ENCODE measurements around the gene DMRT1.
A peak's percentile ranks its signal among the peaks of the same experiment; 100 is the strongest.

The DMRT1 gene

DNA sequence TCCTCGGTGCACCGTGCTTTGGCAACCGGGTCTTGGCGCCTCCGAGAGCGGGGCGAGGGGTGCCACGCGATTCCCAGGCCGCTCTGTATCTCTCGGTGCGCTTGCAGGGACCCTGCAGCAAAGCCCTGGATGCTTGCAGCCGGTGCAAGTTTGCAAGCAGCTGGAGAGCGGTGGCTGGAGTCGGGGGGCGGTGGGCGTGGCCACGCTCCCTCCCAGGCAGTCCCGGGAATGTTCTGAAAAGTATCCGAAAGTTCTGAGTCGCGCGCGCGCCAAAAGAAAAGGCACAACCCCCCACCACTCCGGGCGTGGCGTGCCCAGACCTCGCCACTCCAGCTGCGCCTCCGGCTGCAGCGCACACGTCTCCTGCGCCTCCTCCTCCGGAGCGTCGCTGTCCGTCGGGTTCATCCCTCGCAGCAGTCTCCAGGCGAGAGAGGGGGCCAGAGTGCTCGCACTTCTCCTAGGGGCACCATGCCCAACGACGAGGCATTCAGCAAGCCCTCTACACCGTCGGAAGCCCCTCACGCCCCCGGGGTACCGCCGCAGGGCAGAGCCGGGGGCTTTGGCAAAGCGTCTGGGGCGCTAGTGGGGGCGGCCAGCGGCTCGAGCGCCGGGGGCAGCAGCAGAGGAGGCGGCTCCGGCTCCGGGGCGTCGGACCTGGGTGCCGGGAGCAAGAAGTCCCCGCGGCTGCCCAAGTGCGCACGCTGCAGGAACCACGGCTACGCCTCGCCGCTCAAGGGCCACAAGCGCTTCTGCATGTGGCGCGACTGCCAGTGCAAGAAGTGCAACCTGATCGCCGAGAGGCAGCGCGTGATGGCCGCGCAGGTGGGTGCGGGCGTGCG is at the start of gene DMRT1:
Gene DMRT1 (plus strand): TSS at position 327 of the 839 bp plus-strand sequence. CDS start 142 bp downstream, at position 469.
- peaks cover 44% of the 10 kb centered on the region for H3K27me3 ChIP-seq
- H3K4me3 ChIP-seq: peak within 1 kb of the TSS; percentile 31; the same call in 1 of the 2 replicates
- no peak within 1 kb of the TSS for H3K9ac ChIP-seq
- H3K4me2 ChIP-seq: peak within 1 kb of the TSS; percentile 65
- H3K27ac ChIP-seq: no peak within 1 kb of the TSS
- peaks cover 9% of the 10 kb centered on the region for H3K4me1 ChIP-seq
- 0 out of 2 replicates have a peak, but pooled peaks cover 6% of the 10 kb centered on the region for H4K20me1 ChIP-seq
- no peak for TF ChIP-seq Cebpa-rat (IDR thresholded peaks at IDR 0.05)
- H3K36me3 ChIP-seq: no peaks in the 10 kb centered on the region
- H3K9me3 ChIP-seq: peaks cover 18% of the 10 kb centered on the region

DNA sequence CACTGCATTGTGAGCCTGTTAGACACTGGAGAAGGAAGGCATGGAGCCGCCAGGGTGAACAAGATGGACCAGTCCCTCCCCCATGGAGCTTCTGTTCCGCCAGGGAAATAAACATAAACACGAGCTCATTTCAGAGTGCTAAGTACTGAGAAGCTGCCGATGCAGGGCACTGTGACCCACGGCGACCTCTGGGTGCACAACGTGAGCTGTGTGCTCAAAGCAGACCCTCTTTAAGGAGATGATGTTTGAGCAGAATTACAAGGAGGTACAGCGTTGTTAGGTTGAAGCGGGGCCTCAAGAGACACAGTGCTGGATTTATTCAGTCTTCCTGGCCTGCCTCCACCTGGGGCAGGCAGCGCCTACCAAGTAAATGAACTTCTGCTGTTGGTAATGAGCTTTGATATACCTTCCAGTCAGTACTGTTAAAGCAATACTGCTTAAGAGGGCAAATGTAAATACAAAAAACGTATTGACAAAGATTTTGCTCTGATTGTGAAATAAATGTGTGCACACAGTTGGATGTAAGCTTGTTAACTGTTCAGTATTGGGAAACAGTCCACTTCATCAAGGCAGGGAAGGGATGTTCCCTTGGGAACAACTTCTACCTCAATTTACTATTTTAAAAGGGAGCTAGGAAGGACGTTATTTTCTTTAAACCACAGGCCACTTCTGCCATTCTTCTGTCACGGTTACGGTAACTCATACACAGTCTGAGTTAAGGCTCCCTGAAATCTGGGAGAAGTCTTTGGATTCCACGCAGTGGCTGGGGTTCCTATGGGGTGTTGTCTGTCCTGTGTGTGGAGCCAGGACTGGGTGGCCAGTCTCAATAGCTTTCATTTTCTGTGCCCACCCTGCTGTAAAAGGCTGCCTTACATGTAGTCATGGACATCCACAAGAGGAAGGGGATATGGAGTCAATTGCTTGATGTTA is 48.9 kb upstream of the DMRT1 start:
- peaks cover 11% of the 10 kb centered on the region; the same call in 1 of the 2 replicates for H3K4me1 ChIP-seq
- no peak for TF ChIP-seq Cebpa-rat (IDR thresholded peaks at IDR 0.05)
- no peaks in the 10 kb centered on the region for H3K9me3 ChIP-seq
- no peaks in the 10 kb centered on the region for H4K20me1 ChIP-seq
- H3K4me2 ChIP-seq: peak overlapping the region; percentile 18; the same call in 1 of the 2 replicates
- H3K27ac ChIP-seq: no peak overlapping the region
- no peak overlapping the region for H3K4me3 ChIP-seq
- no peaks in the 10 kb centered on the region for H3K27me3 ChIP-seq
- no peak overlapping the region for H3K9ac ChIP-seq
- H3K36me3 ChIP-seq: no peaks in the 10 kb centered on the region

DNA sequence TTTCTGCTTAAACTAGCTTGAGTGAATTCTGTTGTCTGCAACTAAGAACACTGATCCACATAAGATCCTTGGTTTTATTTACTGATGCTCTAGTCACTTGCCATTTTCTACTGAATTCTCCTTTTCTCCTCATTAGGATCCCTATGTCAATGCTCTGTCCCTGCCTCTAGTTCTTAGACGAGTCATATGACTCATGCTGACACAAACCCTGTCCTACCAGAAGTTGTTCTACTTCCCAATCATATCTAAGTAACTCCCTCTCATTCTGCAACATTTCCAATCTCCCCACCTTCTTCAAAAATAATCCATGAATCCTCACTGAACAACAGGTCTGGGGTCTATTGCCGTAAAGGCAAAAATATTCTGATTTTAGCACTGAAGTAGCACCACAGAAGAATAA is 47.1 kb upstream of the DMRT1 start:
- no peak overlapping the region for H3K9ac ChIP-seq
- H3K27ac ChIP-seq: no peak overlapping the region
- no peaks in the 10 kb centered on the region for H3K27me3 ChIP-seq
- H4K20me1 ChIP-seq: no peaks in the 10 kb centered on the region
- H3K4me3 ChIP-seq: no peak overlapping the region
- peaks cover 3% of the 10 kb centered on the region; the same call in 1 of the 2 replicates for H3K9me3 ChIP-seq
- H3K36me3 ChIP-seq: no peaks in the 10 kb centered on the region
- no peak overlapping the region for H3K4me2 ChIP-seq
- no peak for TF ChIP-seq Cebpa-rat (IDR thresholded peaks at IDR 0.05)
- H3K4me1 ChIP-seq: peaks cover 11% of the 10 kb centered on the region; the same call in 1 of the 2 replicates

DNA sequence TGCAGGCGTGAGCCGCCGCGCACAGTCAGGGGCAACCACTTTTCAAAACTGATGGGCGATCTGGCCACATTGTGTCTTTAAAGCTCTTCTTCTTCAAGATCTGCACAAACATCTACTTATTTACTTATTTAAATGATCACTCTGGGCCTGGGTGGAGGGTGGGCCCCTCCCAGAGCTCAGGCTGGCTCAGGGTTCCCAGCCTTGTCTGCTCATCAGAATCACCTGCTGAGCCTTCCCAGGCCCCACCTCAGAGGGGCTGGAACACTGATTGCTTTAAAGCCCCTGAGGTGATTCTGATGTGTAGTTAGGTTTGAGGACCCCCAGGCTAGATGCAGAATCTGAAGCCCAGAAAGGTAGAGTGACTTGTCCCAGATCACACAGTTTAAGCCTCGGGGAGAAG is 45.6 kb upstream of the DMRT1 start:
- no peaks in the 10 kb centered on the region for H3K36me3 ChIP-seq
- peaks cover 19% of the 10 kb centered on the region for H3K4me1 ChIP-seq
- H3K9ac ChIP-seq: no peak overlapping the region
- H3K27me3 ChIP-seq: no peaks in the 10 kb centered on the region
- no peak overlapping the region for H3K27ac ChIP-seq
- peaks cover 3% of the 10 kb centered on the region; the same call in 1 of the 2 replicates for H3K9me3 ChIP-seq
- H3K4me3 ChIP-seq: no peak overlapping the region
- no peak for TF ChIP-seq Cebpa-rat (IDR thresholded peaks at IDR 0.05)
- H4K20me1 ChIP-seq: no peaks in the 10 kb centered on the region
- H3K4me2 ChIP-seq: no peak overlapping the region

DNA sequence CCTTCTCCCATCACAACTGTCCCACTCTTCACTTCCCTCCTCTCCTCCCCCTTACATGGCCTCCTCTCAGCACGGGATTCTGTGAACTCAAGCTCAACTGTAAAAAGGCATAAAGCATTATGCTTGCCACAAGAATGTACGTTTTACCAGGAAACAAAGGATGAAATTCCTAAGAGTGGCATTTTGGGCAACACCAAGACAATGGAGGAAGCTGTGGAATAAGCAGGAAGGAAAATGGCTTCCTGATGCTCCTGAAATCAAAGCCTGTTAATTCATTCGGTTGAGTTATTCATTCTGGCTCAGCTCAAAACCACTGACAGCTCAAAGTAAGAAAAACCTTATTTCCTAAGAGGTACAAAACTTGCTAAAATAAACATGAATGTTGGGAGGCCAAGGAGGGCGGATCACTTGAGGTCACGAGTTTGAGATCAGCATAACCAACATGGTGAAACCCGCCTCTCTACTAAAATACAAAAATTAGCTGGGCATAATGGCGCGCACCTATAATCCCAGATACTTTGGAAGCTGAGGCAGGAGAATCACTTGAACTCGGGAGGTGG is 40.8 kb upstream of the DMRT1 start:
- H3K27ac ChIP-seq: no peak overlapping the region
- no peak overlapping the region for H3K9ac ChIP-seq
- peaks cover 15% of the 10 kb centered on the region for H3K4me1 ChIP-seq
- no peaks in the 10 kb centered on the region for H3K36me3 ChIP-seq
- H3K9me3 ChIP-seq: peaks cover 3% of the 10 kb centered on the region; the same call in 1 of the 2 replicates
- no peaks in the 10 kb centered on the region for H4K20me1 ChIP-seq
- TF ChIP-seq Cebpa-rat (IDR thresholded peaks at IDR 0.05): no peak
- H3K27me3 ChIP-seq: no peaks in the 10 kb centered on the region
- no peak overlapping the region for H3K4me3 ChIP-seq
- peak overlapping the region; percentile 2; the same call in 1 of the 2 replicates for H3K4me2 ChIP-seq

DNA sequence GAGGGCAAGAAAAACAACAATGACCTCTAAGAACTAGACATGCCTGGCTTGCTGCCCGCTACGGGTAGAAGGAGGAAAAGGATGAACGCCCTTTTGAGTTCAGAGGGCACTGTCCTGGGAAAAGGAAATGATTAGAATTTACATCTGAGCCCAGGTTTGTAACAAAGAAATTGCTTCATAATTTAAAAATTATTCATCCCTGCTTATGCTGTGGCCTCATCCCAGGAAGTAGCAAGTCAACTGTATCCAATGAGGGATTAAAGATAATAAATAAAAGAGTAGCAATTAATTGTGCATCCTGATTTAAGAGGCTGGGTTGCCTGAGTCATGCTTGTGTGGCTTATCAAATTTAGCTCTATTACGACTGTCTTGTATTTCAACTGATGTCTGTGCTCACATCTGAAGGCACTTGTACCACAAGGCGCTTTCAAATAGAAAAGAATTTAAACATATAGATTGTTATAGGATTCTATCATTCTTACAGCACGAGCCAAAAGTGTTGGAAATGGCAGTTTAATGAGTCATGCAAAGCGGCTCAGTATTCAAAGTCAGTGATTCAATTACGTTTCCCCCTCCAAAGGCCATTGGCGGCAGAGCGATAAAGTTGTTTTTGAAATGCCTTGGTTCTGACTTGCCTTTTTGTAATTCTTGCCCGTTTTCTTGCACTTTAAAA is 40.0 kb upstream of the DMRT1 start:
- Histone ChIP-seq H3K9ac (no peak overlapping the region), H3K4me3 (no peak overlapping the region), H3K9me3 (peaks cover 3% of the 10 kb centered on the region; the same call in 1 of the 2 replicates), H3K36me3 (no peaks in the 10 kb centered on the region), H3K27ac (no peak overlapping the region), H3K4me1 (peaks cover 15% of the 10 kb centered on the region), H3K27me3 (no peaks in the 10 kb centered on the region), H3K4me2 (no peak overlapping the region), H4K20me1 (no peaks in the 10 kb centered on the region)
- TF ChIP-seq Cebpa-rat (IDR thresholded peaks at IDR 0.05): no peak

DNA sequence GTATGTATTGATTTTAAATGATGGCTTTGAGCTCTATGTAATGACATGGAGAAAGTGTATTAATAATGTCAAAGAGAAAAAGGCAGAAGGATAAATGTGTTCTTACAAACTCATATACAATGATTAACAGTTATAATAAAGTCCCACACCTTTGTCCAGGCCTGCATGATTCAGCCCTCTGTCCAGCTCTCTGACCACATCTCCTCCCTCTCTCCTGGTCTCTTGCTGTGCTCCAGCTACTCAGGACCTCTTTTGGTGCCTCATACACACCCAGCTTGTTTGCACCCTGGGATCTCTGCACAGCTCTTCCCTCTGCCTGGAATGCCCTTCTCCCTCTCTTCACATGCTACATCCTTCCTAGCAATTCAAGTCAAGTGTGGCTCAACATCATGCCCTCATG is 37.5 kb upstream of the DMRT1 start:
- no peaks in the 10 kb centered on the region for H3K36me3 ChIP-seq
- H3K4me1 ChIP-seq: peaks cover 15% of the 10 kb centered on the region
- no peaks in the 10 kb centered on the region for H4K20me1 ChIP-seq
- H3K4me3 ChIP-seq: no peak overlapping the region
- TF ChIP-seq Cebpa-rat (IDR thresholded peaks at IDR 0.05): no peak
- H3K27ac ChIP-seq: no peak overlapping the region
- H3K9ac ChIP-seq: no peak overlapping the region
- H3K9me3 ChIP-seq: no peaks in the 10 kb centered on the region
- no peak overlapping the region for H3K4me2 ChIP-seq
- no peaks in the 10 kb centered on the region for H3K27me3 ChIP-seq

DNA sequence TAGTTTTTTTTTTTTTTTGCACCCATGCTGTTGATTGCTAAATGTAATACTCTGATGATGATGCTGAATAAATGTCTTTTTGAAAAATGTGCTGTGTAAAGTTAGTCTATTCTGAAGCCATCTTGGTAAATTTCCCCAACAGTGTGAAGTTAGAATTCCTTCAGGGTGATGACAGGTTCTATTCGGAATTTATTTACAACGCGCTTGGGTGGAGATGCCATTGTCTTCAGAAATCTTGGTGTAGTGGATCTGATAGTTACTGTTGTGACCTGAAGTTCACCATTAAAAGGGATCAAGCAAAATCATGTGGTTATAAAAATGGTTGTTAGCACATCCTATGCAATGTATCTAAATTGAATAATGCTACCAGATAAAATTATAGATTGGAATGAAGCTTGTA is 36.3 kb upstream of the DMRT1 start:
- no peak overlapping the region for H3K4me3 ChIP-seq
- H3K4me1 ChIP-seq: peaks cover 14% of the 10 kb centered on the region
- no peaks in the 10 kb centered on the region for H4K20me1 ChIP-seq
- no peaks in the 10 kb centered on the region for H3K9me3 ChIP-seq
- no peak overlapping the region for H3K9ac ChIP-seq
- no peak overlapping the region for H3K4me2 ChIP-seq
- H3K27ac ChIP-seq: no peak overlapping the region
- no peaks in the 10 kb centered on the region for H3K36me3 ChIP-seq
- H3K27me3 ChIP-seq: no peaks in the 10 kb centered on the region
- no peak for TF ChIP-seq Cebpa-rat (IDR thresholded peaks at IDR 0.05)

All from BLaER1 (cell line).